AG04449 (cell line): ENCODE data around the gene DIAPH3.

Experiments
- CTCF ChIA-PET: fragments of 350-600 bp; formaldehyde crosslinking; extraction: SDS; loops from one replicate; lab custom pipeline; 2021; ENCODE audit warnings: antibody characterized with exemption; lab: Yijun Ruan, JAX
- POLR2A ChIA-PET: fragments of 400-600, 350-600 bp; formaldehyde crosslinking; extraction: SDS; loops from one replicate; lab custom pipeline; 2020; ENCODE audit warnings: antibody characterized with exemption, inconsistent platforms; lab: Yijun Ruan, JAX
- DNase-seq: peaks from one replicate; pipeline ENCODE4 v3.0.0-alpha.2; 2010; ENCODE audit warnings: low read depth, low spot score
- H3K4me3 ChIP-seq: 2 replicates; pipeline ENCODE4 v1.5.1; 2011; ENCODE audit warnings: low read depth, mild to moderate bottlenecking, control low read depth, low read length
- CTCF ChIP-seq: IDR thresholded peaks from one replicate; pipeline ENCODE4 v1.5.1; 2011; ENCODE audit warnings: mild to moderate bottlenecking, moderate library complexity, low read length, control low read depth, inconsistent platforms; ENCODE audit not compliant: insufficient read depth; ENCODE audit errors: missing control alignments

The DIAPH3 gene

GRCh38 chr13:59874973-59875372, 288.8 kb downstream of the DIAPH3 start:
- no peak for TF ChIP-seq CTCF

GRCh38 chr13:59873856-59874255, 289.9 kb downstream of the DIAPH3 start:
- DNase-seq = no peak
- no peak overlapping the region for H3K4me3 ChIP-seq
- TF ChIP-seq CTCF = no peak
- POLR2A ChIA-PET = no interaction called here
- CTCF ChIA-PET = no interaction called here

More at GRCh38 chr13:59874973-59875372, 288.8 kb downstream of the DIAPH3 start:
- ChIA-PET POLR2A (no interaction called here), CTCF (no interaction called here)
- no peak overlapping the region for H3K4me3 ChIP-seq
- DNase-seq = no peak

- DNase-seq = no peak
- POLR2A ChIA-PET = no interaction called here
- no peak overlapping the region for H3K4me3 ChIP-seq
- no peak for TF ChIP-seq CTCF
- CTCF ChIA-PET = no interaction called here
Observed at GRCh38 chr13:59873309-59873708, 290.4 kb downstream of the DIAPH3 start.

- no peak overlapping the region for H3K4me3 ChIP-seq
- TF ChIP-seq CTCF = no peak
- POLR2A ChIA-PET = no interaction called here
- DNase-seq = no peak
- CTCF ChIA-PET = no interaction called here
Observed at GRCh38 chr13:59867867-59868266, 295.9 kb downstream of the DIAPH3 start.

- no peak overlapping the region for H3K4me3 ChIP-seq
- POLR2A ChIA-PET = no interaction called here
- no peak for DNase-seq
- TF ChIP-seq CTCF = no peak
- CTCF ChIA-PET = interaction anchor here (0.5 kb wide), 1 partner anchor 37 kb away, joined by 3 read pairs; no protein-coding TSS in a partner anchor
Observed at GRCh38 chr13:59865398-59865797, 298.3 kb downstream of the DIAPH3 start.

GRCh38 chr13:59863621-59864020, 300.1 kb downstream of the DIAPH3 start:
- no peak overlapping the region for H3K4me3 ChIP-seq
- POLR2A ChIA-PET = no interaction called here
- CTCF ChIA-PET = interaction anchor here (1.0 kb wide), 2 partner anchors 42 to 472 kb away, joined by 3 read pairs; no protein-coding TSS in a partner anchor
- no peak for DNase-seq
- no peak for TF ChIP-seq CTCF
